ENCODE measurements around the gene C22orf39. TPM values are rescaled to one million over a fixed set of nuclear protein-coding genes. Genes with fewer than 3 reads are reported as not detected.

Gene C22orf39
- total RNA-seq, 1 experiment from 2014 or later: 26.5 TPM

DNA sequence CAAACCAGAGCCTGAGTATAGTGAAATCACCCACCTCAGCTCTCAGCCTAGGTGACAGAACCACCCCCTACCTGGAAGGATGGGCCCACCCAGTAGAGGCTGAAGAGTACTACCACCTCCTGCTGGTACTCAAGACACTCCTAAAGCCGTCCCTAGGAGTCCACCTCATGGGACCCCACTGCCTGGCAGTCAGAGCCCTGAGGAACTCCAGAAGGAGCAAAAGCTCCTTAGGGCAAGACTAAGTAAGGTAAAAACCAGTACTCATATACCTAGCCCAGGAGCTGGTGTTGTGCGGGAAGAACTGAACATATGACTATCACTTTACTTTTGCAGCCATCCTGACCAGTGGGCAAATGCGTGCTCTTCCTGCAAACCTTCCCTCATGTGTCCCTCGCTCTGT, 52.2 kb downstream of the C22orf39 start:
- Mint-ChIP-seq H3K36me3 (peaks cover 52% of the 10 kb centered on the region), H3K4me3 (no peak overlapping the region), H3K4me1 (no peaks in the 10 kb centered on the region), H3K9me3 (no peaks in the 10 kb centered on the region), H3K27ac (no peak overlapping the region), H3K27me3 (ENCODE audit: low read depth) (no peaks in the 10 kb centered on the region)
- TF ChIP-seq, protein P1, sequence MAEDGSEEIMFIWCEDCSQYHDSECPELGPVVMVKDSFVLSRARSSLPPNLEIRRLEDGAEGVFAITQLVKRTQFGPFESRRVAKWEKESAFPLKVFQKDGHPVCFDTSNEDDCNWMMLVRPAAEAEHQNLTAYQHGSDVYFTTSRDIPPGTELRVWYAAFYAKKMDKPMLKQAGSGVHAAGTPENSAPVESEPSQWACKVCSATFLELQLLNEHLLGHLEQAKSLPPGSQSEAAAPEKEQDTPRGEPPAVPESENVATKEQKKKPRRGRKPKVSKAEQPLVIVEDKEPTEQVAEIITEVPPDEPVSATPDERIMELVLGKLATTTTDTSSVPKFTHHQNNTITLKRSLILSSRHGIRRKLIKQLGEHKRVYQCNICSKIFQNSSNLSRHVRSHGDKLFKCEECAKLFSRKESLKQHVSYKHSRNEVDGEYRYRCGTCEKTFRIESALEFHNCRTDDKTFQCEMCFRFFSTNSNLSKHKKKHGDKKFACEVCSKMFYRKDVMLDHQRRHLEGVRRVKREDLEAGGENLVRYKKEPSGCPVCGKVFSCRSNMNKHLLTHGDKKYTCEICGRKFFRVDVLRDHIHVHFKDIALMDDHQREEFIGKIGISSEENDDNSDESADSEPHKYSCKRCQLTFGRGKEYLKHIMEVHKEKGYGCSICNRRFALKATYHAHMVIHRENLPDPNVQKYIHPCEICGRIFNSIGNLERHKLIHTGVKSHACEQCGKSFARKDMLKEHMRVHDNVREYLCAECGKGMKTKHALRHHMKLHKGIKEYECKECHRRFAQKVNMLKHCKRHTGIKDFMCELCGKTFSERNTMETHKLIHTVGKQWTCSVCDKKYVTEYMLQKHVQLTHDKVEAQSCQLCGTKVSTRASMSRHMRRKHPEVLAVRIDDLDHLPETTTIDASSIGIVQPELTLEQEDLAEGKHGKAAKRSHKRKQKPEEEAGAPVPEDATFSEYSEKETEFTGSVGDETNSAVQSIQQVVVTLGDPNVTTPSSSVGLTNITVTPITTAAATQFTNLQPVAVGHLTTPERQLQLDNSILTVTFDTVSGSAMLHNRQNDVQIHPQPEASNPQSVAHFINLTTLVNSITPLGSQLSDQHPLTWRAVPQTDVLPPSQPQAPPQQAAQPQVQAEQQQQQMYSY (CRISPR knock-in tag; IDR thresholded peaks at IDR 0.05): no peak
- TF ChIP-seq, protein P2, sequence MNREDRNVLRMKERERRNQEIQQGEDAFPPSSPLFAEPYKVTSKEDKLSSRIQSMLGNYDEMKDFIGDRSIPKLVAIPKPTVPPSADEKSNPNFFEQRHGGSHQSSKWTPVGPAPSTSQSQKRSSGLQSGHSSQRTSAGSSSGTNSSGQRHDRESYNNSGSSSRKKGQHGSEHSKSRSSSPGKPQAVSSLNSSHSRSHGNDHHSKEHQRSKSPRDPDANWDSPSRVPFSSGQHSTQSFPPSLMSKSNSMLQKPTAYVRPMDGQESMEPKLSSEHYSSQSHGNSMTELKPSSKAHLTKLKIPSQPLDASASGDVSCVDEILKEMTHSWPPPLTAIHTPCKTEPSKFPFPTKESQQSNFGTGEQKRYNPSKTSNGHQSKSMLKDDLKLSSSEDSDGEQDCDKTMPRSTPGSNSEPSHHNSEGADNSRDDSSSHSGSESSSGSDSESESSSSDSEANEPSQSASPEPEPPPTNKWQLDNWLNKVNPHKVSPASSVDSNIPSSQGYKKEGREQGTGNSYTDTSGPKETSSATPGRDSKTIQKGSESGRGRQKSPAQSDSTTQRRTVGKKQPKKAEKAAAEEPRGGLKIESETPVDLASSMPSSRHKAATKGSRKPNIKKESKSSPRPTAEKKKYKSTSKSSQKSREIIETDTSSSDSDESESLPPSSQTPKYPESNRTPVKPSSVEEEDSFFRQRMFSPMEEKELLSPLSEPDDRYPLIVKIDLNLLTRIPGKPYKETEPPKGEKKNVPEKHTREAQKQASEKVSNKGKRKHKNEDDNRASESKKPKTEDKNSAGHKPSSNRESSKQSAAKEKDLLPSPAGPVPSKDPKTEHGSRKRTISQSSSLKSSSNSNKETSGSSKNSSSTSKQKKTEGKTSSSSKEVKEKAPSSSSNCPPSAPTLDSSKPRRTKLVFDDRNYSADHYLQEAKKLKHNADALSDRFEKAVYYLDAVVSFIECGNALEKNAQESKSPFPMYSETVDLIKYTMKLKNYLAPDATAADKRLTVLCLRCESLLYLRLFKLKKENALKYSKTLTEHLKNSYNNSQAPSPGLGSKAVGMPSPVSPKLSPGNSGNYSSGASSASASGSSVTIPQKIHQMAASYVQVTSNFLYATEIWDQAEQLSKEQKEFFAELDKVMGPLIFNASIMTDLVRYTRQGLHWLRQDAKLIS (CRISPR knock-in tag; IDR thresholded peaks at IDR 0.05; ENCODE audit: borderline replicate concordance): no peak
- no peak for TF ChIP-seq GRHL2 (CRISPR knock-in tag; IDR thresholded peaks at IDR 0.05; ENCODE audit: insufficient replicate concordance, severe bottlenecking)
- TF ChIP-seq, protein P3, sequence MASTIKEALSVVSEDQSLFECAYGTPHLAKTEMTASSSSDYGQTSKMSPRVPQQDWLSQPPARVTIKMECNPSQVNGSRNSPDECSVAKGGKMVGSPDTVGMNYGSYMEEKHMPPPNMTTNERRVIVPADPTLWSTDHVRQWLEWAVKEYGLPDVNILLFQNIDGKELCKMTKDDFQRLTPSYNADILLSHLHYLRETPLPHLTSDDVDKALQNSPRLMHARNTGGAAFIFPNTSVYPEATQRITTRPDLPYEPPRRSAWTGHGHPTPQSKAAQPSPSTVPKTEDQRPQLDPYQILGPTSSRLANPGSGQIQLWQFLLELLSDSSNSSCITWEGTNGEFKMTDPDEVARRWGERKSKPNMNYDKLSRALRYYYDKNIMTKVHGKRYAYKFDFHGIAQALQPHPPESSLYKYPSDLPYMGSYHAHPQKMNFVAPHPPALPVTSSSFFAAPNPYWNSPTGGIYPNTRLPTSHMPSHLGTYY (CRISPR knock-in tag; IDR thresholded peaks at IDR 0.05): no peak
- TF ChIP-seq, protein P4, sequence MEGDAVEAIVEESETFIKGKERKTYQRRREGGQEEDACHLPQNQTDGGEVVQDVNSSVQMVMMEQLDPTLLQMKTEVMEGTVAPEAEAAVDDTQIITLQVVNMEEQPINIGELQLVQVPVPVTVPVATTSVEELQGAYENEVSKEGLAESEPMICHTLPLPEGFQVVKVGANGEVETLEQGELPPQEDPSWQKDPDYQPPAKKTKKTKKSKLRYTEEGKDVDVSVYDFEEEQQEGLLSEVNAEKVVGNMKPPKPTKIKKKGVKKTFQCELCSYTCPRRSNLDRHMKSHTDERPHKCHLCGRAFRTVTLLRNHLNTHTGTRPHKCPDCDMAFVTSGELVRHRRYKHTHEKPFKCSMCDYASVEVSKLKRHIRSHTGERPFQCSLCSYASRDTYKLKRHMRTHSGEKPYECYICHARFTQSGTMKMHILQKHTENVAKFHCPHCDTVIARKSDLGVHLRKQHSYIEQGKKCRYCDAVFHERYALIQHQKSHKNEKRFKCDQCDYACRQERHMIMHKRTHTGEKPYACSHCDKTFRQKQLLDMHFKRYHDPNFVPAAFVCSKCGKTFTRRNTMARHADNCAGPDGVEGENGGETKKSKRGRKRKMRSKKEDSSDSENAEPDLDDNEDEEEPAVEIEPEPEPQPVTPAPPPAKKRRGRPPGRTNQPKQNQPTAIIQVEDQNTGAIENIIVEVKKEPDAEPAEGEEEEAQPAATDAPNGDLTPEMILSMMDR (IDR thresholded peaks at IDR 0.05): no peak
- TF ChIP-seq, protein P5, sequence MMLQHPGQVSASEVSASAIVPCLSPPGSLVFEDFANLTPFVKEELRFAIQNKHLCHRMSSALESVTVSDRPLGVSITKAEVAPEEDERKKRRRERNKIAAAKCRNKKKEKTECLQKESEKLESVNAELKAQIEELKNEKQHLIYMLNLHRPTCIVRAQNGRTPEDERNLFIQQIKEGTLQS (CRISPR knock-in tag; conservative IDR thresholded peaks at IDR 0.05): no peak
- ATAC-seq (no peak), DNase-seq (ENCODE audit: low spot score) (no peak)
- CTCF ChIA-PET: no interaction called here
- POLR2A ChIA-PET: no interaction called here

DNA sequence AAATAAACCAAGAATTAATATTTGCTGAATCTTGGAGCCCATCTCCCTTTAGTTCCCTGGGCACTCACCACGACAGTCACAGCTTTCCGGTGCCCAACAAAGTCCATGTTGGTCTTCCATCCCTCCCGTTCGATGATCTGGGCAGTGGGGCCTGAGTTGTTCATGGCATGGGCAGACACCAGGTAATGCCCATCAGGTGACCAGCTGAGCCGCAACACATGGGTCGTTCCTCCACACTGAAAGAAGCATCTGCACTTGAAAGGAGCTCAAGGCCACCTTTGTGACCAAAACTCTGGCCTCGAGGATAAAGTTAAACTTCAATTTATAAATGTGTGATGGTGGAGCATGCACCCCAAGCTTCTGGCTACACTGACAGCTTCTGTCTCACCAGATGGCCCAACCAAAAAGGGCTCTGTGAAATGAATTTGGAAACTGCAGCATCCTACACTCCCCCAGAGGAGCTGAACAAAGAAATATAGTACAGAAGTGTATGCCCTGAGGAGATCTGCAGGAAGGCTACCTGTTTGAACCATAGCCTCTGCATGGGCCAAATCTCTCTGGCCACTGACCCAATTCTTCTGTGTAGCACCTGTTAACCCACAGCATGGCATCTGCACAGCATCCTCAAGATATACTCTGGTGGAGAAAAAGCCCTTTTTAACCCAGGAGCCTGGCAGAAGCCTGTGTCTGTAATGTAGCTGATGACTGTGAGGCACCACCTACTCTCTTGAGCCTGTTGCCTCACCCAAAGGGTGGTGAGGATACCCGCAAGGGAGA, 53.0 kb downstream of the C22orf39 start:
- peaks cover 54% of the 10 kb centered on the region for H3K36me3 Mint-ChIP-seq
- ATAC-seq: no peak
- POLR2A ChIA-PET: interaction anchor here (0.5 kb wide), 1 partner anchor 526 kb away, joined by 4 read pairs; no protein-coding TSS in a partner anchor
- H3K27me3 Mint-ChIP-seq (ENCODE audit: low read depth): no peaks in the 10 kb centered on the region
- H3K4me1 Mint-ChIP-seq: no peaks in the 10 kb centered on the region
- DNase-seq (ENCODE audit: low spot score): no peak
- TF ChIP-seq, protein P6, sequence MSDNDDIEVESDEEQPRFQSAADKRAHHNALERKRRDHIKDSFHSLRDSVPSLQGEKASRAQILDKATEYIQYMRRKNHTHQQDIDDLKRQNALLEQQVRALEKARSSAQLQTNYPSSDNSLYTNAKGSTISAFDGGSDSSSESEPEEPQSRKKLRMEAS (CRISPR knock-in tag; IDR thresholded peaks at IDR 0.05): no peak
- TF ChIP-seq, protein P7, sequence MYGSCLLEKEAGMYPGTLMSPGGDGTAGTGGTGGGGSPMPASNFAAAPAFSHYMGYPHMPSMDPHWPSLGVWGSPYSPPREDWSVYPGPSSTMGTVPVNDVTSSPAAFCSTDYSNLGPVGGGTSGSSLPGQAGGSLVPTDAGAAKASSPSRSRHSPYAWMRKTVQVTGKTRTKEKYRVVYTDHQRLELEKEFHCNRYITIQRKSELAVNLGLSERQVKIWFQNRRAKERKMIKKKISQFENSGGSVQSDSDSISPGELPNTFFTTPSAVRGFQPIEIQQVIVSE (CRISPR knock-in tag; IDR thresholded peaks at IDR 0.05; ENCODE audit: borderline replicate concordance): no peak
- no peak for TF ChIP-seq JUN (CRISPR knock-in tag; IDR thresholded peaks at IDR 0.05)
- TF ChIP-seq, protein P8, sequence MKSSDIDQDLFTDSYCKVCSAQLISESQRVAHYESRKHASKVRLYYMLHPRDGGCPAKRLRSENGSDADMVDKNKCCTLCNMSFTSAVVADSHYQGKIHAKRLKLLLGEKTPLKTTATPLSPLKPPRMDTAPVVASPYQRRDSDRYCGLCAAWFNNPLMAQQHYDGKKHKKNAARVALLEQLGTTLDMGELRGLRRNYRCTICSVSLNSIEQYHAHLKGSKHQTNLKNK (CRISPR knock-in tag; IDR thresholded peaks at IDR 0.05): no peak
- no peak for TF ChIP-seq JAZF1 (CRISPR knock-in tag; IDR thresholded peaks at IDR 0.05)
- TF ChIP-seq, protein P9, sequence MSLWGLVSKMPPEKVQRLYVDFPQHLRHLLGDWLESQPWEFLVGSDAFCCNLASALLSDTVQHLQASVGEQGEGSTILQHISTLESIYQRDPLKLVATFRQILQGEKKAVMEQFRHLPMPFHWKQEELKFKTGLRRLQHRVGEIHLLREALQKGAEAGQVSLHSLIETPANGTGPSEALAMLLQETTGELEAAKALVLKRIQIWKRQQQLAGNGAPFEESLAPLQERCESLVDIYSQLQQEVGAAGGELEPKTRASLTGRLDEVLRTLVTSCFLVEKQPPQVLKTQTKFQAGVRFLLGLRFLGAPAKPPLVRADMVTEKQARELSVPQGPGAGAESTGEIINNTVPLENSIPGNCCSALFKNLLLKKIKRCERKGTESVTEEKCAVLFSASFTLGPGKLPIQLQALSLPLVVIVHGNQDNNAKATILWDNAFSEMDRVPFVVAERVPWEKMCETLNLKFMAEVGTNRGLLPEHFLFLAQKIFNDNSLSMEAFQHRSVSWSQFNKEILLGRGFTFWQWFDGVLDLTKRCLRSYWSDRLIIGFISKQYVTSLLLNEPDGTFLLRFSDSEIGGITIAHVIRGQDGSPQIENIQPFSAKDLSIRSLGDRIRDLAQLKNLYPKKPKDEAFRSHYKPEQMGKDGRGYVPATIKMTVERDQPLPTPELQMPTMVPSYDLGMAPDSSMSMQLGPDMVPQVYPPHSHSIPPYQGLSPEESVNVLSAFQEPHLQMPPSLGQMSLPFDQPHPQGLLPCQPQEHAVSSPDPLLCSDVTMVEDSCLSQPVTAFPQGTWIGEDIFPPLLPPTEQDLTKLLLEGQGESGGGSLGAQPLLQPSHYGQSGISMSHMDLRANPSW (CRISPR knock-in tag; conservative IDR thresholded peaks at IDR 0.05; ENCODE audit: low read depth): no peak
- TF ChIP-seq KAT7 (CRISPR knock-in tag; IDR thresholded peaks at IDR 0.05; ENCODE audit: borderline replicate concordance): no peak
- H3K27ac Mint-ChIP-seq: no peak overlapping the region
- CTCF ChIA-PET: no interaction called here
- H3K9me3 Mint-ChIP-seq: no peaks in the 10 kb centered on the region
- H3K4me3 Mint-ChIP-seq: no peak overlapping the region
